Suprapubic skin (tissue), 4 donors: ENCODE data around the gene DST. TPM values are rescaled to one million over a fixed set of nuclear protein-coding genes. Genes with fewer than 3 reads are reported as not detected.

Experiments used
- DNase-seq, 2 donors: peaks; one replicate each; pipeline ENCODE4 v3.0.0-alpha.2; 2019; ENCODE audit warnings: low spot score in 2 of 2
- H3K27ac ChIP-seq: fragments of 200-600 bp; sonication (generic); one replicate; pipeline ENCODE4 v1.5.1; 2019
- H3K27me3 ChIP-seq: fragments of 200-600 bp; sonication (generic); one replicate; pipeline ENCODE4 v1.5.1; 2019
- H3K36me3 ChIP-seq: fragments of 200-600 bp; sonication (generic); one replicate; pipeline ENCODE4 v1.5.1; 2019
- H3K4me1 ChIP-seq: fragments of 200-600 bp; sonication (generic); one replicate; pipeline ENCODE4 v1.5.1; 2019
- H3K4me3 ChIP-seq: fragments of 200-600 bp; sonication (generic); one replicate; pipeline ENCODE4 v1.5.1; 2019; ENCODE audit warnings: mild to moderate bottlenecking
- H3K9me3 ChIP-seq: fragments of 200-600 bp; sonication (generic); one replicate; pipeline ENCODE4 v1.5.1; 2019
- CTCF ChIP-seq, 2 donors: fragments of 200-600 bp in 1 of 2; fragments of 450-650 bp in 1 of 2; sonication (generic) in 1 of 2; IDR thresholded peaks; one replicate each; pipeline ENCODE4 v1.5.1; 2016 to 2019; ENCODE audit warnings: antibody characterized with exemption in 2 of 2, mild to moderate bottlenecking in 1 of 2, moderate library complexity in 1 of 2
- EP300 ChIP-seq: sonication (generic); formaldehyde crosslinking; IDR thresholded peaks from one replicate; pipeline ENCODE4 v1.6.1; 2017; ENCODE audit warnings: antibody characterized with exemption
- POLR2A ChIP-seq, 2 donors: fragments of 450-650 bp; IDR thresholded peaks; one replicate each; pipeline ENCODE4 v1.6.1; 2017; ENCODE audit warnings: antibody characterized with exemption in 2 of 2, mild to moderate bottlenecking in 2 of 2, moderate library complexity in 2 of 2
- POLR2AphosphoS5 ChIP-seq, 3 donors: sonication (generic); formaldehyde crosslinking; IDR thresholded peaks; one replicate each; pipeline ENCODE4 v1.6.1; 2017; ENCODE audit warnings: antibody characterized with exemption in 3 of 3
- WGBS: methylation state at CpG from one replicate; pipeline ENCODE4 v1.1.5; 2018; 5-methylcytosine and 5-hydroxymethylcytosine counted together
- total RNA-seq, 4 donors: library from RNA; depleted of rRNA; stranded (reverse); fragments of >200 nt; gene quantifications; one replicate each; pipeline ENCODE4 v1.1.0, GENCODE V29; 2016

The DST gene
- total RNA-seq, 4 donors from 2014 or later: 637 to 1,048 (median 751) TPM

- H3K9me3 ChIP-seq: no peaks in the 10 kb centered on the region
- H3K4me1 ChIP-seq: no peaks in the 10 kb centered on the region
- no peak overlapping the region for H3K27ac ChIP-seq
- H3K36me3 ChIP-seq: peaks cover 68% of the 10 kb centered on the region
- no peak overlapping the region for H3K4me3 ChIP-seq
- DNase-seq: no peak
- WGBS: 57% methylated on average over 2 of the region's 2 CpGs
- no peaks in the 10 kb centered on the region for H3K27me3 ChIP-seq
- TF ChIP-seq CTCF (IDR thresholded peaks at IDR 0.05) (no peak), POLR2AphosphoS5 (IDR thresholded peaks at IDR 0.05) (no peak), POLR2A (IDR thresholded peaks at IDR 0.05) (no peak), EP300 (no peak)
These were observed 158.0 kb downstream of the DST start for GRCh38 chr6:56484669-56485068.

DNA sequence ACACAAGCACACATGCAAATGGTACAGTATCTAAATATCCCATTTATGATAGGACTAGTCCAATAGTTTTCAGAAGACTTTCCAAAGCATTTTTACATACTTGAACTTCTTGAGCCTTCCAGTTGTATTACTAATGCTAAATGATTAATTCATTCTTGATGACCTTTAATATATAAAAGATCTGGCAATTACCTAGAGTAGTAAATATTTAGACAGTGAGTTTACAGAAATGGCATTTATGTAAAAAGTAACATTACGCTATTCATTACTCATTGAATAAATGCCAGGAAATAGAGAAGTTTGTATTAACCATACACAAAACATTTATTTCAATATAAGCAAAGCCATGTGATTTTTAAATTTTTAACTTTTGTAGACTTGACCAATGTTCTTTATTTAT is 158.8 kb downstream of the DST start:
- H3K36me3 ChIP-seq: peaks cover 70% of the 10 kb centered on the region
- TF ChIP-seq EP300: no peak
- no peak for TF ChIP-seq POLR2AphosphoS5 (IDR thresholded peaks at IDR 0.05)
- no peak for TF ChIP-seq CTCF (IDR thresholded peaks at IDR 0.05)
- TF ChIP-seq POLR2A (IDR thresholded peaks at IDR 0.05): no peak
- no peaks in the 10 kb centered on the region for H3K27me3 ChIP-seq
- no peaks in the 10 kb centered on the region for H3K4me1 ChIP-seq
- DNase-seq: no peak
- 66% methylated on average over 1 of the region's 1 CpG for WGBS
- no peak overlapping the region for H3K27ac ChIP-seq
- no peak overlapping the region for H3K4me3 ChIP-seq
- peaks cover 5% of the 10 kb centered on the region for H3K9me3 ChIP-seq

- Histone ChIP-seq H3K4me1 (no peaks in the 10 kb centered on the region), H3K27me3 (no peaks in the 10 kb centered on the region), H3K36me3 (peaks cover 67% of the 10 kb centered on the region), H3K4me3 (no peak overlapping the region), H3K27ac (no peak overlapping the region), H3K9me3 (peaks cover 5% of the 10 kb centered on the region)
- 88% methylated on average over 8 of the region's 8 CpGs for WGBS
- DNase-seq: no peak
- TF ChIP-seq POLR2A (IDR thresholded peaks at IDR 0.05) (no peak), CTCF (IDR thresholded peaks at IDR 0.05) (no peak), EP300 (no peak), POLR2AphosphoS5 (IDR thresholded peaks at IDR 0.05) (no peak)
These were observed 160.2 kb downstream of the DST start for GRCh38 chr6:56482525-56482924.

DNA sequence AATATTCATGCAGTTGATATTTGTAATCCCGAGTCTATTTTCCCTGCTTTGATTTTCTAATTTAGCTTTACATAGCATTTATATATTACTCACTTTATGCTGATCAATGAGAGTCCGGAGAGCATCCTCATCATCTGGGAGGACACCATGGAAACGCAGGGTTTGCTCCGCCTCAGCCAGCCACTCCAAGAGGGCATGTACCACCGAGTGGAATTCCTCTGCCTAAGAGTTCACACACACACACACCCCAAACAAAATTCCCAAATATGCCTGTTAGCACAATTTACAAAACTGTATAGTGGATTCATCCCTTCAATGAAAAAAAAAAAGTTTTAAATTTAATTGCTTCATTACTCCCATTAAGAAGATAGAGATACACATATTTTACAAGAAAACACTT is 160.7 kb downstream of the DST start:
- no peak for TF ChIP-seq POLR2A (IDR thresholded peaks at IDR 0.05)
- no peak for TF ChIP-seq POLR2AphosphoS5 (IDR thresholded peaks at IDR 0.05)
- TF ChIP-seq CTCF (IDR thresholded peaks at IDR 0.05): no peak
- TF ChIP-seq EP300: no peak
- Histone ChIP-seq H3K27me3 (no peaks in the 10 kb centered on the region), H3K27ac (no peak overlapping the region), H3K4me3 (no peak overlapping the region), H3K4me1 (no peaks in the 10 kb centered on the region), H3K36me3 (peaks cover 65% of the 10 kb centered on the region), H3K9me3 (peaks cover 5% of the 10 kb centered on the region)
- whole genome bisulfite sequencing: 84% methylated on average over 5 of the region's 5 CpGs
- DNase-seq: no peak

DNA sequence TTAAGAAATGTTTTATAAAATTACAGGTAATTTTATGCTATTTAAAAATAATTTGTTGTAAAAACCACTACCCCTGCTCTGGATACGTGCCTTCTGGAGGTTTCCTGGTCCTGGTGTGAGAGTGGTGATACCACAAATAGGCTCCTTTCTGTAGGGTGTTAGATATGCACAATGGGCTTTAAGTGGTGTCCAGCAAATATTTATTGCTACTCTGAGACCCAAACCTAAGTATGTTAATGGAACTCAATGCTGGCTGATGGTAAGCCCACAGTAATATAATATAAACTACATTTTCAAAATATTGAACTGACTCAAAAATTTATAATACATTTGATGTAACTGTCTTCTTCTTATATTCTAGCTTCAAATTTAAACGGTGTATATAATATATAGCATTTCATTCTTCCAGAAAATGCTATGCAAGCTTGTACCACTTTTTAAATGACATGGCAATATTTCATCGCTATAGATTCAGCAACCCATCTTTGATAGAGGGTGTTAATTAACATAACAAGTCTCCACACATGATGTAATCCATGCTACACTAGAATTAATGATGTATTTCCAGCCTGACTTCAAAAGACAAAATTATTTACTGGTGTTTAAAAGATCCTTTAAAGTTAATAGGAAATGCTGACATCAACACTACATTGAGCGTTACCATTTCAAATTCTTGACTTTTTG is 161.9 kb downstream of the DST start:
- Histone ChIP-seq H3K27ac (no peak overlapping the region), H3K36me3 (peaks cover 69% of the 10 kb centered on the region), H3K4me3 (no peak overlapping the region), H3K9me3 (peaks cover 5% of the 10 kb centered on the region), H3K4me1 (no peaks in the 10 kb centered on the region), H3K27me3 (no peaks in the 10 kb centered on the region)
- WGBS: 73% methylated on average over 4 of the region's 4 CpGs
- TF ChIP-seq POLR2AphosphoS5 (IDR thresholded peaks at IDR 0.05) (no peak), CTCF (IDR thresholded peaks at IDR 0.05) (no peak), EP300 (no peak), POLR2A (IDR thresholded peaks at IDR 0.05) (no peak)
- DNase-seq: no peak
